ENCODE measurements around the gene CCDC85C. TPM values are rescaled to one million over a fixed set of nuclear protein-coding genes. Genes with fewer than 3 reads are reported as not detected.

Gene CCDC85C
- total and polyA plus RNA-seq, 4 experiments from 2014 or later, result 0.36 to 14.4 (median 7.9) TPM

- Histone ChIP-seq H3K27ac (ENCODE audit: low read depth, low read length) (peak overlapping the region; percentile 84), H3K4me1 (ENCODE audit: insufficient read depth, low read length) (peaks cover 43% of the 10 kb centered on the region), H3K36me3 (ENCODE audit: insufficient read depth, low read length) (no peaks in the 10 kb centered on the region), H3K9me3 (ENCODE audit: control insufficient read depth in 1 of 2, low read length in 2 of 2) (no peaks in the 10 kb centered on the region), H3K27me3 (ENCODE audit: insufficient read depth, low read length) (no peaks in the 10 kb centered on the region), H3K4me3 (ENCODE audit: low read length in 2 of 2) (peak overlapping the region; percentile 47 to 84)
- intact Hi-C loops (cut with micrococcal nuclease), result loop anchor here (1.0 to 10.0 kb wide), 5 partner anchors 80 to 943 kb away; partner anchors contain the start of genes CCNK, CYP46A1 and EML1
- peak; percentile 92 to 99 (median 98) for DNase-seq
- CTCF ChIA-PET (ENCODE audit: partially characterized antibody), result interaction anchor here (0.6 to 1.5 kb wide), 3 partner anchors 9 to 85 kb away, joined by 3 read pairs; no protein-coding TSS in a partner anchor
- POLR2A ChIA-PET (ENCODE audit: partially characterized antibody), result interaction anchor here (0.5 to 3.7 kb wide), 10 partner anchors 10 to 337 kb away, joined by 3 to 41 read pairs (median 6); partner anchors contain the start of genes CCNK, CYP46A1 and SETD3
- peak overlapping the region; percentile 88 to 95 (median 93) for H3K4me3 Mint-ChIP-seq
- H3K36me3 Mint-ChIP-seq, result no peaks in the 10 kb centered on the region
- H3K9me3 Mint-ChIP-seq, result no peaks in the 10 kb centered on the region
- peaks cover 21 to 47% (median 35%) of the 10 kb centered on the region in 4 donors for H3K4me1 Mint-ChIP-seq
- peak overlapping the region; percentile 84 to 94 (median 88) for H3K27ac Mint-ChIP-seq
- H3K27me3 Mint-ChIP-seq, result no peaks in the 10 kb centered on the region
These were observed 315 bp upstream of the CCDC85C start for GRCh38 chr14:99604278-99604765.

- peaks cover 43% of the 10 kb centered on the region for H3K4me1 ChIP-seq (ENCODE audit: insufficient read depth, low read length)
- Mint-ChIP-seq H3K27ac (peak overlapping the region in 5 of 7 donors; percentile 53 to 80 (median 58)), H3K4me3 (peak overlapping the region; percentile 73 to 84 (median 78))
These were observed 1.1 kb downstream of the CCDC85C start for GRCh38 chr14:99602788-99603415.

GRCh38 chr14:99602054-99602787, 1.8 kb downstream of the CCDC85C start:
- ChIA-PET POLR2A (ENCODE audit: partially characterized antibody) (interaction anchor here (1.0 to 1.2 kb wide), 2 partner anchors 14 to 121 kb away, joined by 3 to 4 read pairs; partner anchors contain the start of genes CCNK and SETD3), CTCF (ENCODE audit: partially characterized antibody) (interaction anchor here (0.9 kb wide), 1 partner anchor 86 kb away, joined by 3 read pairs; no protein-coding TSS in a partner anchor)
- peaks cover 43% of the 10 kb centered on the region for H3K4me1 ChIP-seq (ENCODE audit: insufficient read depth, low read length)
- intact Hi-C loops (cut with micrococcal nuclease), result loop anchor here (5.0 to 10.0 kb wide), 2 partner anchors 193 to 945 kb away; partner anchors contain the start of gene EML1
- Mint-ChIP-seq H3K27ac (peak overlapping the region; percentile 57 to 83 (median 74)), H3K4me1 (peaks cover 20 to 53% (median 39%) of the 10 kb centered on the region in 4 donors), H3K36me3 (no peaks in the 10 kb centered on the region), H3K9me3 (no peaks in the 10 kb centered on the region), H3K4me3 (peak overlapping the region; percentile 73 to 84 (median 78)), H3K27me3 (no peaks in the 10 kb centered on the region)
- H3K27ac ChIP-seq (ENCODE audit: low read depth, low read length), result no peak overlapping the region
- no peak for DNase-seq
- no peaks in the 10 kb centered on the region for H3K27me3 ChIP-seq (ENCODE audit: insufficient read depth, low read length)
- H3K4me3 ChIP-seq (ENCODE audit: low read length in 2 of 2), result peak overlapping the region in 1 of 2 donors; percentile 17
- no peaks in the 10 kb centered on the region for H3K9me3 ChIP-seq (ENCODE audit: control insufficient read depth in 1 of 2, low read length in 2 of 2)
- no peaks in the 10 kb centered on the region for H3K36me3 ChIP-seq (ENCODE audit: insufficient read depth, low read length)

More at GRCh38 chr14:99602788-99603415, 1.1 kb downstream of the CCDC85C start:
- no peaks in the 10 kb centered on the region for H3K9me3 Mint-ChIP-seq
- no peaks in the 10 kb centered on the region for H3K27me3 ChIP-seq (ENCODE audit: insufficient read depth, low read length)
- no peaks in the 10 kb centered on the region for H3K36me3 Mint-ChIP-seq
- ChIA-PET CTCF (ENCODE audit: partially characterized antibody) (interaction anchor here (1.2 kb wide), 1 partner anchor 8 kb away, joined by 3 read pairs; no protein-coding TSS in a partner anchor), POLR2A (ENCODE audit: partially characterized antibody) (interaction anchor here (0.7 to 3.7 kb wide), 9 partner anchors 8 to 128 kb away, joined by 3 to 41 read pairs (median 5); partner anchors contain the start of genes CCNK, CYP46A1 and SETD3)
- no peaks in the 10 kb centered on the region for H3K27me3 Mint-ChIP-seq
- no peaks in the 10 kb centered on the region for H3K36me3 ChIP-seq (ENCODE audit: insufficient read depth, low read length)
- H3K27ac ChIP-seq (ENCODE audit: low read depth, low read length), result no peak overlapping the region
- intact Hi-C loops (cut with micrococcal nuclease), result loop anchor here (5.0 to 10.0 kb wide), 2 partner anchors 192 to 944 kb away; partner anchors contain the start of gene EML1
- H3K4me1 Mint-ChIP-seq, result peaks cover 21 to 53% (median 35%) of the 10 kb centered on the region in 4 donors
- H3K4me3 ChIP-seq (ENCODE audit: low read length in 2 of 2), result no peak overlapping the region
- DNase-seq, result no peak
- H3K9me3 ChIP-seq (ENCODE audit: control insufficient read depth in 1 of 2, low read length in 2 of 2), result no peaks in the 10 kb centered on the region

GRCh38 chr14:99601361-99601831, 2.6 kb downstream of the CCDC85C start:
- POLR2A ChIA-PET (ENCODE audit: partially characterized antibody), result no interaction called here
- intact Hi-C loops (cut with micrococcal nuclease), result loop anchor here (5.0 to 10.0 kb wide), 2 partner anchors 193 to 946 kb away; partner anchors contain the start of gene EML1
- H3K27ac Mint-ChIP-seq, result peak overlapping the region in 5 of 7 donors; percentile 44 to 80 (median 78)

GRCh38 chr14:99600232-99600888, 3.6 kb downstream of the CCDC85C start:
- no peaks in the 10 kb centered on the region for H3K36me3 Mint-ChIP-seq
- no peaks in the 10 kb centered on the region for H3K9me3 Mint-ChIP-seq
- DNase-seq, result no peak
- Histone ChIP-seq H3K4me3 (ENCODE audit: low read length in 2 of 2) (no peak overlapping the region), H3K9me3 (ENCODE audit: control insufficient read depth in 1 of 2, low read length in 2 of 2) (no peaks in the 10 kb centered on the region), H3K4me1 (ENCODE audit: insufficient read depth, low read length) (peaks cover 40% of the 10 kb centered on the region), H3K27ac (ENCODE audit: low read depth, low read length) (no peak overlapping the region), H3K36me3 (ENCODE audit: insufficient read depth, low read length) (no peaks in the 10 kb centered on the region), H3K27me3 (ENCODE audit: insufficient read depth, low read length) (no peaks in the 10 kb centered on the region)
- peak overlapping the region in 5 of 7 donors; percentile 1 to 80 (median 72) for H3K27ac Mint-ChIP-seq
- H3K4me3 Mint-ChIP-seq, result peak overlapping the region in 5 of 8 donors; percentile 11 to 61 (median 29)
- POLR2A ChIA-PET (ENCODE audit: partially characterized antibody), result no interaction called here
- H3K4me1 Mint-ChIP-seq, result peaks cover 21 to 55% (median 38%) of the 10 kb centered on the region in 4 donors
- H3K27me3 Mint-ChIP-seq, result no peaks in the 10 kb centered on the region
- intact Hi-C loops (cut with micrococcal nuclease), result loop anchor here (5.0 to 10.0 kb wide), 2 partner anchors 194 to 947 kb away; partner anchors contain the start of gene EML1
- CTCF ChIA-PET (ENCODE audit: partially characterized antibody), result no interaction called here

More at GRCh38 chr14:99601361-99601831, 2.6 kb downstream of the CCDC85C start:
- Histone ChIP-seq H3K27me3 (ENCODE audit: insufficient read depth, low read length) (no peaks in the 10 kb centered on the region), H3K27ac (ENCODE audit: low read depth, low read length) (no peak overlapping the region), H3K4me3 (ENCODE audit: low read length in 2 of 2) (no peak overlapping the region), H3K9me3 (ENCODE audit: control insufficient read depth in 1 of 2, low read length in 2 of 2) (no peaks in the 10 kb centered on the region), H3K4me1 (ENCODE audit: insufficient read depth, low read length) (peaks cover 43% of the 10 kb centered on the region), H3K36me3 (ENCODE audit: insufficient read depth, low read length) (no peaks in the 10 kb centered on the region)
- DNase-seq, result no peak
- Mint-ChIP-seq H3K4me3 (peak overlapping the region; percentile 30 to 83 (median 74)), H3K4me1 (peaks cover 21 to 53% (median 39%) of the 10 kb centered on the region in 4 donors), H3K36me3 (no peaks in the 10 kb centered on the region), H3K9me3 (no peaks in the 10 kb centered on the region), H3K27me3 (no peaks in the 10 kb centered on the region)
- CTCF ChIA-PET (ENCODE audit: partially characterized antibody), result no interaction called here

- H3K4me3 Mint-ChIP-seq, result peak overlapping the region in 1 of 8 donors; percentile 12
- no peaks in the 10 kb centered on the region for H3K36me3 ChIP-seq (ENCODE audit: insufficient read depth, low read length)
These were observed 4.6 kb downstream of the CCDC85C start for GRCh38 chr14:99599393-99599792.

More at GRCh38 chr14:99599393-99599792, 4.6 kb downstream of the CCDC85C start:
- H3K4me1 Mint-ChIP-seq, result peaks cover 27 to 61% (median 44%) of the 10 kb centered on the region in 4 donors
- ChIA-PET CTCF (ENCODE audit: partially characterized antibody) (no interaction called here), POLR2A (ENCODE audit: partially characterized antibody) (no interaction called here)
- DNase-seq, result no peak
- H3K27me3 Mint-ChIP-seq, result no peaks in the 10 kb centered on the region
- no peaks in the 10 kb centered on the region for H3K9me3 ChIP-seq (ENCODE audit: control insufficient read depth in 1 of 2, low read length in 2 of 2)
- H3K27ac Mint-ChIP-seq, result no peak overlapping the region
- no peaks in the 10 kb centered on the region for H3K27me3 ChIP-seq (ENCODE audit: insufficient read depth, low read length)
- H3K9me3 Mint-ChIP-seq, result no peaks in the 10 kb centered on the region
- H3K4me1 ChIP-seq (ENCODE audit: insufficient read depth, low read length), result peaks cover 48% of the 10 kb centered on the region
- intact Hi-C loops (cut with micrococcal nuclease), result no loop called here
- H3K27ac ChIP-seq (ENCODE audit: low read depth, low read length), result no peak overlapping the region
- no peaks in the 10 kb centered on the region for H3K36me3 Mint-ChIP-seq
- no peak overlapping the region for H3K4me3 ChIP-seq (ENCODE audit: low read length in 2 of 2)
